AML-193 (cell line): Measurements from ENCODE around the gene PIK3CB.
"Not testable (repeated sequence)": the region's sequence is repeated elsewhere in the genome, so short reads cannot be mapped to it uniquely, and the experiment has no call there.

Experiments used
- DNase-seq, 2 experiments: peaks; one replicate each; lab custom pipeline; 2025; lab: John Stamatoyannopoulos, UW

The PIK3CB gene

GRCh38 chr3:138608322-138609135, 226.2 kb downstream of the PIK3CB start, which contains the start of gene FAIM:
Gene FAIM, plus strand, starts transcription at chr3:138608771. Its CDS starts 10,956 bp downstream, at chr3:138619727.
- peak; percentile 46 to 49 for DNase-seq

GRCh38 chr3:138604106-138604595, 230.6 kb downstream of the PIK3CB start:
- not testable (repeated sequence) for DNase-seq
